Ishikawa (cell line): Measurements from ENCODE around the gene TTC29.

Experiments
- CREB1 ChIP-seq: IDR thresholded peaks from 2 replicates; pipeline ENCODE4 v1.6.1; 2012; ENCODE audit warnings: low read depth
- NFIC ChIP-seq: IDR thresholded peaks from 2 replicates; pipeline ENCODE4 v1.6.1; 2012
- TF ChIP-seq, protein P1 (sequence below): IDR thresholded peaks from 2 replicates; pipeline ENCODE4 v1.6.1; 2012

DNA sequence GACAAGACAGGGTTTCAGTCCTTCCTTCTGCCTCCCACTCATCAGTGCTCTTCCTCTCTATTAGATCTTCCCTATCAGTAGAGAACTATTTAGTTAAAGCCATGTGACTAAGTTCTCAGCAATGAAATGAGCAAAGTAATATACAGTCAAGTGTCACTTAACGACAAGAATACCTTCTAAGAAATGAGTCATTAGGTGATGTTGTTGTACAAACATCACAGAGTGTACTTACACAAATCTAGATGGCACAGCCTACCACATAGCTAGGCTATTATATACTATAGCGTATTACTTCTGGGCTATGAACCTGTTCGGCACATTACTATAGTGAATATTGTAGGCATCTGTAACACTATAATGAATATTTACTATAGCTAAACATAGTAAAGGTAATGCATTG, 235.7 kb downstream of the TTC29 start:
- TF ChIP-seq NFIC (no peak), CREB1 (no peak)
- TF ChIP-seq, protein P1, sequence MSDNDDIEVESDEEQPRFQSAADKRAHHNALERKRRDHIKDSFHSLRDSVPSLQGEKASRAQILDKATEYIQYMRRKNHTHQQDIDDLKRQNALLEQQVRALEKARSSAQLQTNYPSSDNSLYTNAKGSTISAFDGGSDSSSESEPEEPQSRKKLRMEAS: no peak
